Activated T-cell treated with anti-CD3 and anti-CD28 coated beads, Interleukin-2, amount 50 U/mL, for 4 hours (primary cell): ENCODE results near the gene NXNL2. TPM values are rescaled to one million over a fixed set of nuclear protein-coding genes. Genes with fewer than 3 reads are reported as not detected.

ENCODE experiments used
- ATAC-seq, 2 donors: fragments of 200-7000 bp; cut with Tn5 transposase; one replicate each; pipeline ENCODE4 v1.10.0; 2021
- DNase-seq: peaks from one replicate; pipeline ENCODE4 v3.0.0-alpha.2; 2020
- H3K27me3 Mint-ChIP-seq: one replicate; pipeline ENCODE4 v1.8.0; 2021; ENCODE audit warnings: low read depth, mixed read lengths
- H3K36me3 Mint-ChIP-seq: one replicate; pipeline ENCODE4 v1.8.0; 2022; ENCODE audit warnings: mixed read lengths; ENCODE audit not compliant: insufficient read depth
- H3K4me1 Mint-ChIP-seq: one replicate; pipeline ENCODE4 v1.8.0; 2021; ENCODE audit warnings: low read depth, mixed read lengths
- H3K4me3 Mint-ChIP-seq: one replicate; pipeline ENCODE4 v1.8.0; 2021; ENCODE audit warnings: mild to moderate bottlenecking, moderate library complexity, mixed read lengths
- H3K9me3 Mint-ChIP-seq: one replicate; pipeline ENCODE4 v1.8.0; 2021; ENCODE audit warnings: mixed read lengths
- total RNA-seq, 3 donors: library from RNA; stranded (reverse); gene quantifications; one replicate each; pipeline ENCODE4 v1.2.1, GENCODE V29; 2021

Gene NXNL2
- total RNA-seq, 3 donors from 2014 or later = not detected

GRCh38 chr9:88578121-88579049 lies 43.4 kb downstream of the NXNL2 start:
- DNase-seq = peak; percentile 65
- no peaks in the 10 kb centered on the region for H3K36me3 Mint-ChIP-seq
- H3K9me3 Mint-ChIP-seq = no peaks in the 10 kb centered on the region
- H3K27me3 Mint-ChIP-seq = peaks cover 19% of the 10 kb centered on the region
- H3K4me1 Mint-ChIP-seq = no peaks in the 10 kb centered on the region
- no peak overlapping the region for H3K4me3 Mint-ChIP-seq
- peak; percentile 50 to 72 for ATAC-seq

DNA sequence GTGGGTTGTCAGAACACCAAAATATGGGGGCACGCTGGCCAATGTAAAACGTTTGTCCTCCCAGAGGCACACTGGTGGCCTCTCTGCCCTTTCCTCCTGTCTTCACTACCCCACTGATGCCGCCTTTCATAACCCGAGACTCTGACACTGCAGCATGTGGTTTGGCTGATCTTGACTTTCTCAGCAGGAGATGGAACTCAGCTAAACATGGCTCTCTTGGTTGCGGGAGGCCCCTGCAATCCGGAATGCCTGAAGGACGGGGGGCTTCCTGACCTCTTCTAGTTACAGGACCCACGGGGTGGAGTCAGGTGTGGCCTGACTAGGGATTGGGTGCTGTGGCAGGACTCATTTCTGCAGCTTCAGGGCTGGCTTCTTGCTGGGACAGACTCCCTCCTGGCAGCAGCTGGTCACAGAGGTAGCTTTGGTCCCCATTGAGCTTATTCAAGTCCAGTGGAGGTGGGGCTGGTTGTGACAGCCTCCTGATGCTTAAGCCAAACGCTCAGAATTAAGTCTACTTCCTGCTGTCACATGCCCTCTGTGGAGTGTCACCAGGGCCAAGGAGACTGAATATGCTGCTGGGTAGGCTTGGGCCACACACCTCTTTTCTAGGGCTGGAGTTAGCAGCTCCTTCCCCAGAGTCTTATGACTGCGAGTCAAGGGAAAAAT lies 44.2 kb downstream of the NXNL2 start:
- Mint-ChIP-seq H3K4me3 (no peak overlapping the region), H3K27me3 (peaks cover 17% of the 10 kb centered on the region)

DNA sequence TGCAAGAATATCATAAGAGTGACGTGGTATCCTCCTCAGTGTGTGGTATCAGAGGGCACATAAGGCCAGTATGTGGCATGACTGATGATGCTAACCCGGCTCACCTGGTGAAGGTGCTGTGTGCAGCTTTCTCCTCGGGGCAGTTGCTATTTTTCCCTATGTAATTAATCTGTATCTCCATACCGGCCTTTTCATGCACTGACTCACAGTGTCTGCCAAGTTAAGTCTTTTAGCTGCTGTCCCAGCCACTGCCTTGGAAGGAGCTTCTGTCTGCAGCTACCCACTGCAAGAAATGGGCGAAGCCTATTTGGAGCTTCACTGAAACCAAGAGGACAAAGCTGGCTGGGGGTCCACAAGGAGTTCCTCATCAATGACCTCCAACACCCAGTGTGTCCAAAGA lies 46.0 kb downstream of the NXNL2 start:
- no peak for DNase-seq
- no peak for ATAC-seq
- Mint-ChIP-seq H3K9me3 (no peaks in the 10 kb centered on the region), H3K36me3 (no peaks in the 10 kb centered on the region), H3K27me3 (peaks cover 8% of the 10 kb centered on the region), H3K4me1 (peaks cover 10% of the 10 kb centered on the region), H3K4me3 (no peak overlapping the region)

More for the DNA sequence above, 44.2 kb downstream of the NXNL2 start:
- Mint-ChIP-seq H3K9me3 (no peaks in the 10 kb centered on the region), H3K4me1 (peaks cover 6% of the 10 kb centered on the region), H3K36me3 (no peaks in the 10 kb centered on the region)
- ATAC-seq (no peak), DNase-seq (no peak)

DNA sequence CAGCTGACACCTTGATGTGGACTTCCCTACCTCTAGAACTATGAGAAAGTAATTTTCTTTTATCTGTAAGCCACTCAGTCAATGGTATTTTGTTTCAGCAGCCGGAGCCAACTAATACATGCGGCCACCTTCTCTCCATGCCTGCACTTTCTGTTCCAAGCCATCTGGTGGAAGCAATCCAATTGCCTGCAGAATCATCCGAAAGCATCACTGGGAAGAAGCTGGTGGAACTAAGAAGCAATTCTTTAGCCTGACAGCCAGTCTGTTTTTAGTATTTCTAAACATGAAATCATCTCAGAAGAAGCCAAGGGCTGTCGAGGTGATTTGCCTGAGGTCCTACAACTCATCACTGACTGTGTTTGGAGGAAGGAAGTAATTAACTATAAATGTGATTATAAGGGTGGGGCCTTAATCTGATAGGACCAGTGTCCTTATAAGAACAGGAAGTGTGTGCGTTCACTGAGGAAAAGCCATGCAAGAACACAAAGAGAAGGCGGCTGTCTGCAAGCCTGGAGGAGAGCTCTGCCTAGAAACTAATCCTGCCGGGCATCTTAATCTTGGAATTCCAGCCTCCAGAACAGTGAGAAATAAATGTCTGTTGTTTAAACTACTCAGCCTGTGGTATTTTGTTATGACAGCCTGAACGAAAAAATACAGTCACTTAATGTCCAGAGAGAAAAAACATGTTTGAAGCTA lies 49.1 kb downstream of the NXNL2 start:
- Mint-ChIP-seq H3K4me1 (peaks cover 10% of the 10 kb centered on the region), H3K9me3 (peaks cover 5% of the 10 kb centered on the region), H3K4me3 (no peak overlapping the region), H3K27me3 (peaks cover 3% of the 10 kb centered on the region), H3K36me3 (no peaks in the 10 kb centered on the region)
- ATAC-seq (no peak), DNase-seq (no peak)

DNA sequence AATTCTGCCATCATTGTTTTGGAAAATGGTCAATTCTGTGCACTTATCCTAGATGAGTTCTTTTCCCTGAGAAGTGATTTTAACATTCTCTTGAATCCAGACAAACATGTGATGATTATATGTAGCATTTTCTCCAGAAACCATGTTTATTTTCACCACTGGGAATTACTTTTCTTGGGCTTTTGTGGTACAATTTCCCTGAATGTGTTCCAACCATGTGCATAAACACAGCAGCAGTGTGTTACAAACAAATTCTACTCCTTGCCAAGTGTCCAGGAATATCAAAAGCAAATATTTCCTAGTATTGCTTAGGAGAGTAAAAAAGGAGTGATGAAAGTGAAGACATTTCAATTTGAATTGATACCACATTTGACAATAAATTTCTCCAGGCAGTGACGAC lies 50.4 kb downstream of the NXNL2 start:
- Mint-ChIP-seq H3K36me3 (no peaks in the 10 kb centered on the region), H3K27me3 (peaks cover 3% of the 10 kb centered on the region), H3K9me3 (peaks cover 5% of the 10 kb centered on the region), H3K4me3 (no peak overlapping the region), H3K4me1 (peaks cover 10% of the 10 kb centered on the region)
- ATAC-seq = no peak
- no peak for DNase-seq

GRCh38 chr9:88586452-88586851 lies 51.5 kb downstream of the NXNL2 start:
- peaks cover 5% of the 10 kb centered on the region for H3K9me3 Mint-ChIP-seq
- H3K4me1 Mint-ChIP-seq = peaks cover 10% of the 10 kb centered on the region
- no peak overlapping the region for H3K4me3 Mint-ChIP-seq
- no peak for DNase-seq
- ATAC-seq = no peak
- H3K27me3 Mint-ChIP-seq = peaks cover 3% of the 10 kb centered on the region
- H3K36me3 Mint-ChIP-seq = no peaks in the 10 kb centered on the region

DNA sequence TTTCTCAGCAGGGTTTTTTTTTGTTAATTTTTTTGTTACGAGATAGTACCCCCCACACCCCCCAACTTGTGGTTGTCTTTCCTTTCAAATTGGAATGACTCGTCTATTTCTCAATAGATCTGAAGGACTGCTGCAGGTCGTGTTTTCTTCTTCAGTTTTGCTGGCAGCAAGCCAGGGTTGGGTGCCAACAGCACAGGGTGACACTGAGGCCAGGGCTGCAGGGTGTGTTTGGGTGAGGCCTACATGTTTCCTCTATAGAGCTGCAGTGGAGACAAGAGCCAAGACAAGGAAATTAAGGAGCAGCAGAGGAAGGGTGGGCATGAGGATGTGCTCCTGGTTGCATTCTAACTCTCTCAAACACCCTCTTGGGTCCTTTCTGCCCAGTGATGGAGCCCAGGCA lies 52.2 kb downstream of the NXNL2 start:
- ATAC-seq (no peak), DNase-seq (no peak)
- Mint-ChIP-seq H3K9me3 (peaks cover 5% of the 10 kb centered on the region), H3K4me3 (no peak overlapping the region), H3K4me1 (peaks cover 10% of the 10 kb centered on the region), H3K27me3 (peaks cover 3% of the 10 kb centered on the region), H3K36me3 (no peaks in the 10 kb centered on the region)

GRCh38 chr9:88587885-88588649 lies 53.1 kb downstream of the NXNL2 start:
- ATAC-seq (no peak), DNase-seq (no peak)
- no peak overlapping the region for H3K4me3 Mint-ChIP-seq
- no peaks in the 10 kb centered on the region for H3K36me3 Mint-ChIP-seq
- H3K27me3 Mint-ChIP-seq = peaks cover 3% of the 10 kb centered on the region
- peaks cover 10% of the 10 kb centered on the region for H3K4me1 Mint-ChIP-seq
- peaks cover 5% of the 10 kb centered on the region for H3K9me3 Mint-ChIP-seq

- Mint-ChIP-seq H3K4me3 (no peak overlapping the region), H3K27me3 (no peaks in the 10 kb centered on the region), H3K36me3 (no peaks in the 10 kb centered on the region), H3K4me1 (peaks cover 3% of the 10 kb centered on the region), H3K9me3 (peaks cover 5% of the 10 kb centered on the region)
- ATAC-seq = no peak
- DNase-seq = no peak
Measured at GRCh38 chr9:88589656-88590055, 54.7 kb downstream of the NXNL2 start.

- no peaks in the 10 kb centered on the region for H3K27me3 Mint-ChIP-seq
- no peaks in the 10 kb centered on the region for H3K36me3 Mint-ChIP-seq
- no peak for DNase-seq
- peaks cover 5% of the 10 kb centered on the region for H3K9me3 Mint-ChIP-seq
- H3K4me1 Mint-ChIP-seq = peaks cover 3% of the 10 kb centered on the region
- no peak overlapping the region for H3K4me3 Mint-ChIP-seq
- ATAC-seq = no peak
Measured at GRCh38 chr9:88590558-88591146, 55.7 kb downstream of the NXNL2 start.

- ATAC-seq = peak; percentile 43 to 70
- Mint-ChIP-seq H3K4me1 (peaks cover 3% of the 10 kb centered on the region), H3K9me3 (no peaks in the 10 kb centered on the region)
Measured at GRCh38 chr9:88593537-88594185, 58.7 kb downstream of the NXNL2 start.

More at GRCh38 chr9:88593537-88594185, 58.7 kb downstream of the NXNL2 start:
- Mint-ChIP-seq H3K36me3 (no peaks in the 10 kb centered on the region), H3K4me3 (no peak overlapping the region), H3K27me3 (peaks cover 13% of the 10 kb centered on the region)
- DNase-seq = peak; percentile 42
